Gastrocnemius medialis (tissue), 4 donors: ENCODE measurements around the gene FAM3C. TPM values are rescaled to one million over a fixed set of nuclear protein-coding genes. Genes with fewer than 3 reads are reported as not detected.
"Not testable (repeated sequence)": the region's sequence is repeated elsewhere in the genome, so short reads cannot be mapped to it uniquely, and the experiment has no call there.

Source experiments
- ATAC-seq, 2 donors: fragments of 150-250 bp; one replicate each; pipeline ENCODE4 v1.9.1; 2016
- DNase-seq, 2 donors: peaks; one replicate each; pipeline ENCODE4 v3.0.0-alpha.2; 2019
- H3K27ac ChIP-seq, 4 donors: fragments of 200-600 bp; sonication (generic); 1 replicate in 1 of 4; 2 replicates in 3 of 4; pipeline ENCODE4 v1.5.1; 2016 to 2018; ENCODE audit warnings: mild to moderate bottlenecking in 2 of 4, moderate library complexity in 1 of 4
- H3K27me3 ChIP-seq, 3 donors: fragments of 200-600 bp; sonication (generic) in 2 of 3; 1 replicate in 1 of 3; 2 replicates in 2 of 3; pipeline versions ENCODE4 v1.5.1 to v1.6.0; 2016 to 2019; ENCODE audit warnings: mild to moderate bottlenecking in 1 of 3, moderate library complexity in 1 of 3
- H3K36me3 ChIP-seq, 2 donors: fragments of 200-600 bp; sonication (generic) in 1 of 2; one replicate each; pipeline ENCODE4 v1.5.1; 2017 to 2018
- H3K4me1 ChIP-seq, 2 donors: fragments of 200-600 bp; sonication (generic) in 1 of 2; one replicate each; pipeline ENCODE4 v1.5.1; 2016 to 2017; ENCODE audit warnings: mild to moderate bottlenecking in 2 of 2
- H3K4me3 ChIP-seq, 4 donors: fragments of 200-600 bp; sonication (generic) in 3 of 4; 1 replicate in 1 of 4; 2 replicates in 3 of 4; pipeline ENCODE4 v1.5.1; 2016 to 2019; ENCODE audit warnings: mild to moderate bottlenecking in 2 of 4
- H3K9me3 ChIP-seq, 3 donors: fragments of 200-600 bp; sonication (generic) in 2 of 3; 1 replicate in 1 of 3; 2 replicates in 2 of 3; pipeline ENCODE4 v1.5.1; 2016 to 2019
- POLR2A ChIP-seq, 2 donors: fragments of 450-650 bp; IDR thresholded peaks; one replicate each; pipeline ENCODE4 v1.6.1; 2017; ENCODE audit warnings: antibody characterized with exemption in 2 of 2, mild to moderate bottlenecking in 2 of 2, moderate library complexity in 2 of 2
- in situ Hi-C, 4 donors: fragments of 200-750 bp; cut with MboI; loops; one replicate each; pipeline versions ENCODE4 v1.15.0 to v1.8.0; 2017; ENCODE audit warnings: low sequenced_read_pairs in 4 of 4
- intact Hi-C: fragments of 100-400 bp; cut with DNase I; formaldehyde crosslinking; loops from one replicate; pipeline ENCODE4 v1.15.1; 2023; ENCODE audit warnings: low total_unique reads
- total RNA-seq, 4 donors: library from RNA; depleted of rRNA; stranded (reverse); fragments of >200 nt; gene quantifications; one replicate each; pipeline versions ENCODE4 v1.1.0 to v1.2.3, GENCODE V29; 2016
- TF ChIP-seq, protein P1 (sequence below), 5 experiments: fragments of 450-650 bp in 3 of 5; fragments of 200-600 bp in 2 of 5; sonication (generic) in 2 of 5; IDR thresholded peaks in 4 of 5; conservative IDR thresholded peaks in 1 of 5; 1 replicate in 4 of 5; 2 replicates in 1 of 5; pipeline ENCODE4 v1.5.1; 2016 to 2019; ENCODE audit warnings: antibody characterized with exemption in 5 of 5, mild to moderate bottlenecking in 3 of 5, moderate library complexity in 3 of 5

FAM3C gene, protein sequence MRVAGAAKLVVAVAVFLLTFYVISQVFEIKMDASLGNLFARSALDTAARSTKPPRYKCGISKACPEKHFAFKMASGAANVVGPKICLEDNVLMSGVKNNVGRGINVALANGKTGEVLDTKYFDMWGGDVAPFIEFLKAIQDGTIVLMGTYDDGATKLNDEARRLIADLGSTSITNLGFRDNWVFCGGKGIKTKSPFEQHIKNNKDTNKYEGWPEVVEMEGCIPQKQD
- 10 to 100 TPM in 3 of 4 donors, 1 to 10 TPM in 1; 9.7 to 17.5 (median 13.2) TPM for total RNA-seq

DNA sequence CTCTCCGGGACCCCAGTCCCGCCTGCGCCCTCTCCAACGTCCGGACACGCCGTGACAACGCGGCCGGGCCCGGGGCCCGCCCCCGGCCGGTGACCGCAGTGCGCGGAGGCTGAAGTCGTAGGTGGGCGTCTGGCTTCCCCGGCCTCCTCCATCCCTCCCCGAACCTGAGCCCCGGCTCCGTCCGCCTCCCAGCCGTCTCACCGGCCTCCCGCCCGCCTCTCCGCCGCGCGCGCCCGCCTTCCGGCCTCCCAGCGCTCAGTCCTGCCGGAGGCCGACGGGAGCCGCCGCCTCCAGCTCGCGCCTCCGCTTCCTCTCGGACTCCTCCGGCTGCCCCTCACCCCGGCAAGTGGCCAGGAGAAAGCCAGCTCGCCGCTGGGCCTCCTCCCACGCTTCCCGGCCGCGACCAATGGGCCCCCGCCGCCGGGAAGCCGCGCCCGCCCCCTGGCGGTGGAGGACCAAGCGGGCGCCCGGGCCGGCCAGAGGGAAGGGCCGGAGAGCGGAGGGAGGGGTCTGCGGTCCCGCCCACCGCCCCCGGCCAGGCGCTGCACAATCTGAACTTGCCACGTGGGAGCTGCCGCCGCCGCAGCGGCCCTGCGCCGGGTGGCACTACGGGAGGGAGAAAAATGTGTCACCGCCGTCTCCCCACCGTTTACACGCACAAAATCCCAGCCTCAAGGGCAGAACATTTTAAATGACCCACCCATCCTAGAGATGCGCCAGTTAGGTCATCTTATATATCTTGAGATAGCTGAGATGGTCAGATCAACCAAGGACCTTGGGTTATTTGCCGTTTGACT lies at the start of gene FAM3C:
Gene FAM3C (minus strand): TSS at position 348 of the 797 bp plus-strand sequence. CDS start 13,339 bp downstream, outside the sequence.
- H3K4me3 ChIP-seq: peak within 1 kb of the TSS; percentile 53 to 81 (median 75)
- in situ Hi-C loops: no loop called here
- H3K9me3 ChIP-seq: no peaks in the 10 kb centered on the region
- TF ChIP-seq, protein P1, sequence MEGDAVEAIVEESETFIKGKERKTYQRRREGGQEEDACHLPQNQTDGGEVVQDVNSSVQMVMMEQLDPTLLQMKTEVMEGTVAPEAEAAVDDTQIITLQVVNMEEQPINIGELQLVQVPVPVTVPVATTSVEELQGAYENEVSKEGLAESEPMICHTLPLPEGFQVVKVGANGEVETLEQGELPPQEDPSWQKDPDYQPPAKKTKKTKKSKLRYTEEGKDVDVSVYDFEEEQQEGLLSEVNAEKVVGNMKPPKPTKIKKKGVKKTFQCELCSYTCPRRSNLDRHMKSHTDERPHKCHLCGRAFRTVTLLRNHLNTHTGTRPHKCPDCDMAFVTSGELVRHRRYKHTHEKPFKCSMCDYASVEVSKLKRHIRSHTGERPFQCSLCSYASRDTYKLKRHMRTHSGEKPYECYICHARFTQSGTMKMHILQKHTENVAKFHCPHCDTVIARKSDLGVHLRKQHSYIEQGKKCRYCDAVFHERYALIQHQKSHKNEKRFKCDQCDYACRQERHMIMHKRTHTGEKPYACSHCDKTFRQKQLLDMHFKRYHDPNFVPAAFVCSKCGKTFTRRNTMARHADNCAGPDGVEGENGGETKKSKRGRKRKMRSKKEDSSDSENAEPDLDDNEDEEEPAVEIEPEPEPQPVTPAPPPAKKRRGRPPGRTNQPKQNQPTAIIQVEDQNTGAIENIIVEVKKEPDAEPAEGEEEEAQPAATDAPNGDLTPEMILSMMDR (IDR thresholded peaks at IDR 0.05 in 4 of 5, conservative IDR thresholded peaks at IDR 0.05 in 1 of 5): peak; percentile 71 to 98 (median 95)
- peak; percentile 75 to 79 for TF ChIP-seq POLR2A (IDR thresholded peaks at IDR 0.05)
- DNase-seq (peak; percentile 69 to 83), ATAC-seq (peak; percentile 95)
- no peaks in the 10 kb centered on the region for H3K27me3 ChIP-seq
- H3K4me1 ChIP-seq: peaks cover 4 to 11% of the 10 kb centered on the region in 2 donors
- intact Hi-C loops: no loop called here
- no peaks in the 10 kb centered on the region for H3K36me3 ChIP-seq
- peak within 1 kb of the TSS; percentile 67 to 80 (median 77) for H3K27ac ChIP-seq

DNA sequence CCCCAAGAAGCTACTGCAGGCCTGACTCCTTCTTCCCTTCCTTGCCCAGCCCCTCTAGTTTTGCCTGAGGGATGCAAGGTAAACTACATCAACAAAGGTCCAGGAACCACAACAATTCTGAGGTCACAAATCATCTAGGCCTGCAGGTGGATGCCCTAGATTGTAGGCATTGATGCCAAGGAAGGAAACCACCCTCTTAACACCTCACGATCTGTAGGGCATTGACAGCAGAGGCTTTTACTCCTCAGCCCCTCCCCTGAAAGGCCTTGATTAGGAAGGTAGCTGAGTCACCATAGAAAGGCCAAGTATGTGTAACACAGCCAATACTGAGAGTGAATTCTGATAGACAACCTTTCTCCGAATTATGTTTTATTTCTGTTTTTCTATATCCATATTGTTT lies 46.7 kb upstream of the FAM3C start:
- Histone ChIP-seq H3K4me1 (peaks cover 5% of the 10 kb centered on the region in 2 donors), H3K4me3 (no peak overlapping the region), H3K36me3 (no peaks in the 10 kb centered on the region), H3K27me3 (no peaks in the 10 kb centered on the region), H3K9me3 (no peaks in the 10 kb centered on the region), H3K27ac (no peak overlapping the region)
- in situ Hi-C loops: no loop called here
- TF ChIP-seq, protein P1 (IDR thresholded peaks at IDR 0.05 in 4 of 5, conservative IDR thresholded peaks at IDR 0.05 in 1 of 5): no peak
- no peak for TF ChIP-seq POLR2A (IDR thresholded peaks at IDR 0.05)
- DNase-seq: no peak
- intact Hi-C loops: no loop called here
- no peak for ATAC-seq

DNA sequence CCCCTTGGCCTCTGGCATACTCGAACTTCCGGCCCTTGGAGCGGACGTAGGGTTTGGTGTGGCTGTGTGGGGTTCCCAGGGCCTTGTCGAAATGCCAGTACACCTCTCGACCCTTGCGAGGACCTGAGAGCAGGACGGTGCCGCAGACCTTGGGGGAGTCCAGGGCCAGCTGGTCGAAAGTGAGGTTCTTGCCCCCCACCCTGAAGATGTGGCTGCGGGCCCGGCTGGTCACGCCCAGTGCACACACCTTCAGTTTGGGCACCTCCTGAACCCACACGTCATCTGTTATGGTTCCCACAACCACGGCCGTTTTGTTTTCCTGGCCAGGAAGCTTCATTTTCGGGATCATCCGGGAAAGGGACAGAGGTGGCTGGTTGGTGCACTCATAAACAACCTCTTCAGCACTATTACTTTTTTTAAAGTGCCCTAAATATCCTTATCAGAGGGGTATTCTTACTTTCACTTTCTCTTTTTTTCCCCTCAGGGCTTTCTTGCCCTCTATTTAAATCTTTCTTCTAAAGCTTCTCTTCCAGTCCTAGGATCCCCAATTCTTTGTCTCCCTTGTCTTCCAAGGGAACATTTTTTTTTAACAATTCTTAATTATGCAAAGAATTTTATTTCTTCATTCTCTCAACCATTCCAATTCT lies 44.9 kb upstream of the FAM3C start:
- DNase-seq (no peak), ATAC-seq (no peak)
- no peaks in the 10 kb centered on the region for H3K27me3 ChIP-seq
- H3K27ac ChIP-seq: no peak overlapping the region
- intact Hi-C loops (no loop called here), in situ Hi-C loops (no loop called here)
- TF ChIP-seq POLR2A (IDR thresholded peaks at IDR 0.05): no peak
- TF ChIP-seq, protein P1 (IDR thresholded peaks at IDR 0.05 in 4 of 5, conservative IDR thresholded peaks at IDR 0.05 in 1 of 5): no peak
- no peak overlapping the region for H3K4me3 ChIP-seq
- H3K4me1 ChIP-seq: peaks cover 5% of the 10 kb centered on the region in 2 donors
- no peaks in the 10 kb centered on the region for H3K36me3 ChIP-seq
- H3K9me3 ChIP-seq: no peaks in the 10 kb centered on the region

DNA sequence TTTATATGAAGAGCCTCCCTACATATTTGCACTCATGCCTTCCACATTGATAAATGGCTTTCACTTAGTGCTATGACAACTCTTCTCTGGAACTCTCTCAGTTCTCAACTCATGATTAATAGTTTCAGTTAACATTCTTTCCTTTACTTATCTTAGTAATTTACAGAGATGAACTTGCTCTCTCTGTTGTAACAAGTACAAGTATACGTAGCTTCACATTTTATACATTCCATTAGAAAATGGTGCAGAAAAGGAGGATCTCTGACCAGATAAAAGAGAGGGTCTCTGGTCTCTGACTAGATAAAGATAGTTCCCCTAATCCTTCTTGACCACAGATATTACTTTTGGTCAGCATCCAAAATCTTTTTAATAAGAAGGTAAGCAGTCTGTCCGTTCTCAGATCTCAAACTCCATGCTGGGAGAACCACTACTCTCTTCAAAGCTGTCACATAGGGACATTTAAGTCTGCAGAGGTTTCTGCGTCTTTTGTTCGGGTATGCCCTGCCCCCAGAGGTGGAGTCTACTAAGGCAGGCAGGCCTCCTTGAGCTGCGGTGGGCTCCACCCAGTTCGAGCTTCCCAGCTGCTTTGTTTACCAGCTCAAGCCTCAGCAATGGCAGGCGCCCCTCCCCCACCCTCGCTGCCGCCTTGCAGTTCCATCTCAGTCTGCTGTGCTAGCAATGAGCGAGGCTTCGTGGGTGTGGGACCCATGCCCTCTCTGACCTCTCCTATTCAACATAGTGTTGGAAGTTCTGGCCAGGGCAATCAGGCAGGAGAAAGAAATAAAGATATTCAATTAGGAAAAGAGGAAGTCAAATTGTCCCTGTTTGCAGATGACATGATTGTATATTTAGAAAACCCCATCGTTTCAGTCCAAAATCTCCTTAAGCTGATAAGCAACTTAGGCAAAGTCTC lies 42.2 kb upstream of the FAM3C start:
- peak overlapping the region in 3 of 4 donors; percentile 7 to 24 (median 9) for H3K4me3 ChIP-seq
- ATAC-seq, H3K9me3 ChIP-seq, intact Hi-C loops, H3K36me3 ChIP-seq, H3K27me3 ChIP-seq, in situ Hi-C loops, H3K4me1 ChIP-seq: not testable (repeated sequence)
- DNase-seq: peak; percentile 21 to 62
- H3K27ac ChIP-seq: peak overlapping the region in 2 of 4 donors; percentile 15 to 33
